Progenitor cell of endocrine pancreas (in vitro differentiated cells): ENCODE results near the gene RSPH10B. TPM values are rescaled to one million over a fixed set of nuclear protein-coding genes. Genes with fewer than 3 reads are reported as not detected.
"Not testable (repeated sequence)": the region's sequence is repeated elsewhere in the genome, so short reads cannot be mapped to it uniquely, and the experiment has no call there.

ENCODE experiments used
- DNase-seq: peaks from one replicate; pipeline ENCODE4 v3.0.0; 2021; ENCODE audit warnings: low spot score; ENCODE audit not compliant: unreplicated experiment
- H3K27ac Mint-ChIP-seq: 2 replicates; pipeline ENCODE4 v1.8.0; 2021; ENCODE audit warnings: mild to moderate bottlenecking, moderate library complexity, mixed read lengths
- H3K27me3 Mint-ChIP-seq: 2 replicates; pipeline ENCODE4 v1.8.0; 2021; ENCODE audit warnings: mixed read lengths
- H3K36me3 Mint-ChIP-seq: 2 replicates; pipeline ENCODE4 v1.8.0; 2022; ENCODE audit warnings: mixed read lengths; ENCODE audit not compliant: insufficient read depth
- H3K4me1 Mint-ChIP-seq: 2 replicates; pipeline ENCODE4 v1.8.0; 2021; ENCODE audit warnings: low read depth, mixed read lengths
- H3K4me3 Mint-ChIP-seq: 2 replicates; pipeline ENCODE4 v1.8.0; 2021; ENCODE audit warnings: low read depth, mild to moderate bottlenecking, moderate library complexity, mixed read lengths
- H3K9me3 Mint-ChIP-seq: 2 replicates; pipeline ENCODE4 v1.8.0; 2021; ENCODE audit warnings: low read depth, mixed read lengths
- total RNA-seq: library from RNA; stranded (reverse); gene quantifications from 2 replicates; pipeline ENCODE4 v1.2.1, GENCODE V29; 2021
- TF ChIP-seq, protein P1 (sequence below): fragments of 200-600 bp; sonication (generic); IDR thresholded peaks from one replicate; pipeline ENCODE4 v1.5.0; 2021; ENCODE audit warnings: antibody characterized with exemption, mild to moderate bottlenecking; ENCODE audit not compliant: unreplicated experiment

Gene RSPH10B
- total RNA-seq, 1 donor from 2014 or later = 1.5 TPM

DNA sequence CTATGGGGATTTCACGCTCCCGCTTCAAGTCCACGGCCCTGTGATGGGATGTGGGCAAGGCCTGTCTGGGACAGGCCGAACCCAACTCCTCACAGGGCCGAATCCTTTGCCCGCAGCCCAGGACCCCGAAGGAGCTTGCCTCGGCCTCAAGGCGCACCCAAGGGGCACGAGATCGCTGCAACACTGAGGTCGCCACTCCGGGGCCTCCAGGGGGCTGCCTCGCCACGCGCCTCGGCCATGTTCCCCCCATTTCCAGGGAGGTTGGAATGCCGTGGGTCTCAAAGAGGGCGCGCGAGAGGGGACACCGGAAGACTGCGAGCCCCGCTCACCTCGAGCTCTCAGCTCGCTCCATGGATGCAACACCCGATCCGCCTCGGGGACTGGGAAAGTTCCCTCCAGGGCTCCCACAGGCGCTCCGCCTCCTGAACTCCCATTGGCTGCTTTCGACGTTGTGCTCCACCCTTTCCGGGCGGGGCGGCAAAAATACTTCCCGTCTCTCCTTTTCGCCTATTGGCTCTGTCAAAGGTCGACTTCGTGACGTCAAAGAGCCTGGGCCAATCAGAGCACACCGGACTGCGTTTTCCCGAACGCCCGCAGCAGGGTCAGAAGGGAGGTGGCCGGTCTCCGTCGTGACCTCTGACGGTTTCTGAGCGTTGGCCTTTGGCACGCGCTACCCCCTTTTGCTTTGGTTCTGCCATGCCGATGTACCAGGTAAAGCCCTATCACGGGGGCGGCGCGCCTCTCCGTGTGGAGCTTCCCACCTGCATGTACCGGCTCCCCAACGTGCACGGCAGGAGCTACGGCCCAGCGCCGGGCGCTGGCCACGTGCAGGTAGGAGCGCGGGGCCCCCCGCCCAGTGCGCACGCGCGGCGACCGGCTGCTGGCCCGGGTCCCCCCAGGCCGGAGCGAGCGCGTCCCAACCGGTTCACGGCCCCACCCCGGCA, 38.5 kb upstream of the RSPH10B start, which contains the start of the genes AIMP2 and PMS2:
AIMP2 (plus strand) TSS at position 605 of the 944 bp plus-strand sequence; CDS start at position 697, 92 bp downstream.
PMS2 (minus strand) TSS at position 382 of the 944 bp plus-strand sequence; CDS start at position 352, 30 bp downstream.
- Mint-ChIP-seq H3K9me3 (no peaks in the 10 kb centered on the region), H3K27ac (peak within 1 kb of the TSS; percentile 97), H3K27me3 (no peaks in the 10 kb centered on the region), H3K36me3 (peaks cover 1% of the 10 kb centered on the region), H3K4me3 (peak within 1 kb of the TSS; percentile 82), H3K4me1 (peaks cover 15% of the 10 kb centered on the region)
- peak; percentile 95 for DNase-seq
- TF ChIP-seq, protein P1, sequence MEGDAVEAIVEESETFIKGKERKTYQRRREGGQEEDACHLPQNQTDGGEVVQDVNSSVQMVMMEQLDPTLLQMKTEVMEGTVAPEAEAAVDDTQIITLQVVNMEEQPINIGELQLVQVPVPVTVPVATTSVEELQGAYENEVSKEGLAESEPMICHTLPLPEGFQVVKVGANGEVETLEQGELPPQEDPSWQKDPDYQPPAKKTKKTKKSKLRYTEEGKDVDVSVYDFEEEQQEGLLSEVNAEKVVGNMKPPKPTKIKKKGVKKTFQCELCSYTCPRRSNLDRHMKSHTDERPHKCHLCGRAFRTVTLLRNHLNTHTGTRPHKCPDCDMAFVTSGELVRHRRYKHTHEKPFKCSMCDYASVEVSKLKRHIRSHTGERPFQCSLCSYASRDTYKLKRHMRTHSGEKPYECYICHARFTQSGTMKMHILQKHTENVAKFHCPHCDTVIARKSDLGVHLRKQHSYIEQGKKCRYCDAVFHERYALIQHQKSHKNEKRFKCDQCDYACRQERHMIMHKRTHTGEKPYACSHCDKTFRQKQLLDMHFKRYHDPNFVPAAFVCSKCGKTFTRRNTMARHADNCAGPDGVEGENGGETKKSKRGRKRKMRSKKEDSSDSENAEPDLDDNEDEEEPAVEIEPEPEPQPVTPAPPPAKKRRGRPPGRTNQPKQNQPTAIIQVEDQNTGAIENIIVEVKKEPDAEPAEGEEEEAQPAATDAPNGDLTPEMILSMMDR = peak; percentile 16

DNA sequence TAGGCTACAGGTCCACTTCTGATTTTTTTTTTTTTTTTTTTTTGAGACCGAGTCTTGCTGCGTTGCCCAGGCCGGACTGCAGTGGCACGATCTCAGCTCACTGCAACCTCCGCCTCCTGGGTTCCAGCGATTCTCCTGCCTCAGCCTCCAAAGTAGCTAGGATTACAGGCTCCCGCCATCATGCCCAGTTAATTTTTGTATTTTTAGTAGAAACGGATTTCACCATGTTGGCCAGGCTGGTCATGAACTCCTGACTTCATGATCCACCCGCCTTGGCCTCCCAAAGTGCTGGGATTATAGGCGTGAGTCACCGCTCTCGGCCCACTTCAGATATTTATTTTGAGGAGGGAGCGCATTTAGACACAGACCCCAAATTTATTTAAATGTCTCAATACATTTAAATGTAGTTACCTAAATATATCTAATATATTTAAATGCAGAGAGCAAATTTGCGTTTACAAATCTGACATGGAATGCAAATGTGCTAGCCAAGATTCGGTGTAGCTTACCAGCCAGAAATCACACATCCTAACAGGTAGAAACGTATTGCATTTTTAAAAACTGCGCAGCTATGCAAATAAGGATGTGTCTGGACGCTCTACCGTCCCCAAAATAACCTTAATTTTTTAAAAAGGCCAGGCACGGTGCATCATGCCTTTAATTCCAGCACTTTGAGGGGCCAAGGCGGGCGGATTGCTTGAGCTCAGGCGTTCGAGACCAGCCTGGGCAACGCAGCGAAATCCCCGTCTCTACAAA, 37.5 kb upstream of the RSPH10B start:
- DNase-seq, H3K27me3 Mint-ChIP-seq, H3K36me3 Mint-ChIP-seq, H3K9me3 Mint-ChIP-seq, H3K27ac Mint-ChIP-seq: not testable (repeated sequence)
- H3K4me1 Mint-ChIP-seq = peaks cover 15% of the 10 kb centered on the region
- peak overlapping the region; percentile 82 for H3K4me3 Mint-ChIP-seq

DNA sequence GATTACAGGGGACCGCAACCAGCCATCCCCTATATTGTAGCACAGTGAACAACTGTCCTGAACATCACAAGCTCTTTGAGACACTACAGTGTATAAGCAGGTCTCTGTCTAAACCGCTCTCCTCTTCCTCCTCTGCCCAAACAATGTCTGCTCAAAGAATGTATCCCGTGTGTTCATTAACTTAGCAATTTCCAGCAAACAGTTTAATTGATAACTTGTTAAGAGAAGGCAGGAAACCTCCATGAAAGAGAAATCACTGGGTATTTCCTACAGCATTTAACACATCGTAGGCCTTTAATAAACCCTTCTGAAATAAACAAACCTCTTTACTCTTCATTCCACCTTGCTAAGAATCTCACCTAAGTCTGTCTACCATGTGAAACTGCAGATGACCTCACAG, 36.9 kb upstream of the RSPH10B start:
- Mint-ChIP-seq H3K27ac (peak overlapping the region; percentile 20), H3K9me3 (no peaks in the 10 kb centered on the region), H3K36me3 (peaks cover 2% of the 10 kb centered on the region), H3K4me3 (peak overlapping the region; percentile 60), H3K4me1 (peaks cover 10% of the 10 kb centered on the region), H3K27me3 (no peaks in the 10 kb centered on the region)
- TF ChIP-seq, protein P1 = no peak
- no peak for DNase-seq

DNA sequence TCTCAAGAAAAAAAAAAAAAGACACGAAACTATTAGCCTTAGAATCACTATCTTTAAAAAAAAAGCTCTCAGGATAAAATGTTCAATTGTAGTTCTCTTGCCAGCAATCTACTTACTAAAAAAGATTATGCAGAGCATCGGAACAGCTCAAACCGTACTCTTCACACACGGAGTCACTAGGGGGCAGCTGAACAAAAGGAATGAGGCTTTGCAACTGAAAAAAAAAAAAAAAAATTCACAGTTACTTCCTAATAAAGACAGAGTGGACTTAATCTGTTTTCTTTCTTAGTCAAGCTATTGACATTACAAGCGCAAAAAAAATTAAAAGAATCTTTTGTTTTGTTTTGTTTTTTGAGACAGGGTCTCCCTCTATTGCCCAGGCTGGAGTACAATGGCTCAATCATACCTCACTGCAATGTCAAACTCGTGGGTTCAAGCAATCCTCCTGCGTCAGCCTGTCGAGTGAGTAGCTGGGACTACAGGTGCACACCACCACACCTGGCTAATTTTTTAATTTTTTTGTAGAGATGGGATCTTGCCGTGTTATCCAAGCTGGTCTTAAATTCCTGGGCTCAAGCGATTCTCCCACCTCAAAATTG, 26.8 kb upstream of the RSPH10B start:
- TF ChIP-seq, protein P1 = peak; percentile 65
- Mint-ChIP-seq H3K9me3 (no peaks in the 10 kb centered on the region), H3K27me3 (no peaks in the 10 kb centered on the region), H3K4me1 (no peaks in the 10 kb centered on the region), H3K4me3 (no peak overlapping the region), H3K27ac (peak overlapping the region; percentile 59), H3K36me3 (peaks cover 17% of the 10 kb centered on the region)
- DNase-seq = no peak

DNA sequence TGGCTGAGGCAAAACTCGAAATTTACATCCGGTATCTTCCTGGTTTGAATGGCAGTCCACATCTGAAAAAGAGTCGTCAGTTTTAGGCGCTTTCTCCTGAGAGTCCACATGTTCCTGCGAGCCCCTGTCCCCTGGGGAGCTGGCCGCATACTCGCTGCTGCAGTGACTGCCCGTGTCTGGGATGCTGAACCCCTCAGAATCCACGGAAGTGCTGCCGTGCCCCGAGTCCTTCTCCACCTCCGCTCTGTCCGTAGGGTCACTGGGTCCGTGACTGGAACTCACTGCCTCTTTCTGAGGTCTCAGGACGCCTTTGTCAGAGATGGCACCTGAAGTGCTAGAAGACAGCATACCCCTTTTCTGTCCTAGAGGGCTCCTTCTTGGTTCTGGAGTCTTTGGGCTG, 16.6 kb upstream of the RSPH10B start:
- H3K4me3 Mint-ChIP-seq, H3K27ac Mint-ChIP-seq, H3K9me3 Mint-ChIP-seq, H3K4me1 Mint-ChIP-seq, DNase-seq, H3K27me3 Mint-ChIP-seq: not testable (repeated sequence)
- H3K36me3 Mint-ChIP-seq = peaks cover 18% of the 10 kb centered on the region

DNA sequence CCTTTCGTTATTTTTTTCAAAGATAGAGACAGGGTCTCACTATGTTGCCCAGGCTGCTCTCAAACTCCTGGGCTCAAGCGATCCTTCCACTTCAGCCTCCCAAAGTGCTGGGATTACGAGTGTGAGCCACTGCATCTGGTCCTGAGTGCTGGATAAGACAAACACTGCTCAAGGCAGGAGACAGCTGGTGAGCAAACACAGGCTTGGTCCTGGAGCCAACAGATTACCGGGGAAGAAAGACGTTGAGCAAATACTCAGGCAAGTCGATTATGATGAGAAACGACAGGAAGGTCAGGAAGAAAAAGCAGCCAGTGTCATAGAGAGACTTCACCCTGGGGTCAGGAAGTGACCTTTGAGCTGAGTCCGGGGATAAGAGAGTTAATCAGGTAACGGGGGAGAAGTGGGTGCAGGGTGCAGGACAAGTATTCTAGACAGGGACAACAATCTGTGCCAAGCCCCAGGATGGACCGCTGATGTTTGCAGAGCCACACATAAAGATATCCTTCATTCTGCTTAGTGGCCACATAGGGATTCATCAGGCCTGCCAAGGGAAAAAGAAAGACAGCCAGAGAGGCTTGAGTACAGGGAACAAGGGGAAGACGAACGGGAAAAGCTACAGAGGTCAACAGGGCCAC, 9.3 kb upstream of the RSPH10B start:
- H3K9me3 Mint-ChIP-seq, H3K4me1 Mint-ChIP-seq, H3K4me3 Mint-ChIP-seq, DNase-seq, H3K27me3 Mint-ChIP-seq: not testable (repeated sequence)
- Mint-ChIP-seq H3K36me3 (peaks cover 14% of the 10 kb centered on the region), H3K27ac (peak overlapping the region; percentile 92)

DNA sequence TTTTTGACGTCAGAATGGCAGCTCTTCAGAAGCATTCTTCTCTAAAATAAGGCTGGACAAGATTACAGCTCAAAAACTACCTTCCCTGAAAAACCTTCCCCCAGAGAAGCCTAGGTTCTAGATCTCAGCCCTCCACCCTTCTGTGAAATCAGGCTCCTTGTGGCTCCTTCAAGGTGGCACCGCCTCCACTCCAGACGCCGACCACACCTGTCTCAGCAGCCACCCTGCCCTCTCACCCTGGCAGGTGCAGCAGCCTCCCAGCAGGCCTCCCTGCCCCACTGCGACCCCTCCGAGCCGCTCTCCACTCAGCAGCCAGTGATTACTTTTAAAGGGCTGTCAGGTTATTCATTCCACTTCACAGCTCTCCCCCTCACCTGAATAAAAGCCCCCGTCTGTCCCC, 3.1 kb upstream of the RSPH10B start:
- H3K4me1 Mint-ChIP-seq, H3K4me3 Mint-ChIP-seq, H3K36me3 Mint-ChIP-seq, H3K27me3 Mint-ChIP-seq, H3K27ac Mint-ChIP-seq, H3K9me3 Mint-ChIP-seq, DNase-seq: not testable (repeated sequence)

DNA sequence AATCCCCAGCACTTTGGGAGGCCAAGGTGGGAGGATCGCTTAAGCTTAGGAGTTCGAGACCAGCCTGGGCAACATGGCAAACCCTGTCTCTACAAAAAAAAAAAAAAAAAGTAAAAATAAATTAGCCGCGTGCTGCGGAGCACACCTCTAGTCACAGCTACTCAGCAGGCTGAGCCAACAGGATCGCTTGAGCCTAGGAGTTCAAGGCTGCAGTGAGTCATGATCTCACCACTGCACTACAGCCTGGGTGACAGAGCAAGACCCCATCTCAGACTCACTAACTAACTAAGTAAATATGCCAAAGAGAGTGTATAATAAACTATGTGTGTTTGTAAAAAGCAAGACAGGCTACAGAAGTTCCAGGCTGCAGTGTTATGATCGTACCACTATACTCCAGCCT, 6.7 kb downstream of the RSPH10B start:
- H3K9me3 Mint-ChIP-seq, H3K4me3 Mint-ChIP-seq, H3K27me3 Mint-ChIP-seq, H3K36me3 Mint-ChIP-seq, H3K27ac Mint-ChIP-seq, H3K4me1 Mint-ChIP-seq, DNase-seq: not testable (repeated sequence)

DNA sequence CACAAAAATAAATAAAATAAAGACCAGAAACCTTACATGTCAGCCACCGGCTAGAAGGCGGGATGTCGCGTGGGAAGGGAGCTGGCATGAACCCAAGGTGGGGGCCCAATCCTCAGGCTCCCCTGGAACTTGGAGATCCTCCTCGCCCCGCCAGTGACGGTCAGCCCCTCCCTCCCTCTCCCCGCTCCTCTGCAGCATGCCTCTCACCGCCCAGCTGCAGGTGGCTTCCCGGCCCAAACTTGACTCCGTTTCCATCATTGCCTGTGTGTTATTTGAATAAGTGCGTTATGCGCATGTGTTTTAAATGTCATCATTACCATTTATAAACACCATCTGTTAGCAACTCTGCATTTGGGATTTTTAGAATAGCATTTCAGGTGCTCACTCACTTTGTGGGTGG, 7.3 kb downstream of the RSPH10B start:
- H3K27ac Mint-ChIP-seq, DNase-seq, H3K27me3 Mint-ChIP-seq, H3K4me1 Mint-ChIP-seq, H3K36me3 Mint-ChIP-seq, H3K4me3 Mint-ChIP-seq, H3K9me3 Mint-ChIP-seq: not testable (repeated sequence)
